SK-N-SH treated with all-trans-retinoic acid at 6 μM for 48 hours (cell line): Measurements from ENCODE around the gene TNXB.
"Not testable (repeated sequence)": the region's sequence is repeated elsewhere in the genome, so short reads cannot be mapped to it uniquely, and the experiment has no call there.

ENCODE experiments used
- CREB5 ChIP-seq: fragments of 250-450 bp; sonication (Bioruptor Pico); IDR thresholded peaks from 2 replicates; pipeline ENCODE4 v1.5.1; 2020; ENCODE audit warnings: low read depth, mild to moderate bottlenecking, moderate library complexity
- CSRNP3 ChIP-seq: fragments of 250-450 bp; sonication (Bioruptor Pico); IDR thresholded peaks from 2 replicates; pipeline ENCODE4 v1.5.1; 2021; ENCODE audit warnings: mild to moderate bottlenecking, moderate library complexity
- PATZ1 ChIP-seq: fragments of 250-450 bp; sonication (Bioruptor Pico); IDR thresholded peaks from 2 replicates; pipeline ENCODE4 v1.8.0; 2020; ENCODE audit warnings: mild to moderate bottlenecking, moderate library complexity, borderline replicate concordance
- POU6F1 ChIP-seq: fragments of 250-450 bp; sonication (Bioruptor Pico); IDR thresholded peaks from 2 replicates; pipeline ENCODE4 v1.8.0; 2021; ENCODE audit warnings: low read depth, mild to moderate bottlenecking, moderate library complexity, borderline replicate concordance
- TOX ChIP-seq: fragments of 250-450 bp; sonication (Bioruptor Pico); IDR thresholded peaks from 2 replicates; pipeline ENCODE4 v1.8.0; 2021; ENCODE audit warnings: mild to moderate bottlenecking, moderate library complexity, borderline replicate concordance
- ZC3H10 ChIP-seq: fragments of 250-450 bp; sonication (Bioruptor Pico); IDR thresholded peaks from 2 replicates; pipeline ENCODE4 v1.5.1; 2021; ENCODE audit warnings: mild to moderate bottlenecking, moderate library complexity
- ZNF70 ChIP-seq: fragments of 450-650 bp; formaldehyde crosslinking; IDR thresholded peaks from 2 replicates; pipeline ENCODE4 v1.5.0; 2020; ENCODE audit warnings: mild to moderate bottlenecking, moderate library complexity
- ZNF8 ChIP-seq: fragments of 450-650 bp; formaldehyde crosslinking; IDR thresholded peaks from 2 replicates; pipeline ENCODE4 v1.5.0; 2020; ENCODE audit warnings: mild to moderate bottlenecking, moderate library complexity

GRCh38 chr6:32038878-32039277 lies 70.3 kb downstream of the TNXB start:
- TF ChIP-seq ZNF70 (CRISPR knock-in tag); ZNF8; CSRNP3 (CRISPR knock-in tag); TOX (CRISPR knock-in tag); POU6F1 (CRISPR knock-in tag); CREB5 (CRISPR knock-in tag); ZC3H10 (CRISPR knock-in tag); PATZ1: not testable (repeated sequence)
